PC-9 (cell line): ENCODE data around the gene GPR78. TPM values are rescaled to one million over a fixed set of nuclear protein-coding genes. Genes with fewer than 3 reads are reported as not detected.

ENCODE experiments used
- BruUV-seq: library from RNA; stranded (reverse); fragments of 400-500 nt; replicated peaks from 2 replicates; lab custom pipeline; 2021; lab: Mats Ljungman, UMichigan
- CTCF ChIA-PET: fragments of 300-600 bp; sonication (Branson Sonifier 250); formaldehyde crosslinking; loops from one replicate; lab custom pipeline; 2022; ENCODE audit warnings: antibody characterized with exemption; lab: Charles Lee
- POLR2A ChIA-PET: fragments of 300-600 bp; sonication (Branson Sonifier 250); formaldehyde crosslinking; loops from one replicate; lab custom pipeline; 2022; ENCODE audit warnings: antibody characterized with exemption; ENCODE audit not compliant: unreplicated experiment; lab: Charles Lee
- DNase-seq, 2 experiments: peaks; one replicate each; pipeline versions ENCODE4 v3.0.0 to v3.0.0-alpha.2; 2015 to 2022; ENCODE audit warnings: mixed read lengths in 1 of 2
- H2AFZ ChIP-seq: fragments of 200-600 bp; sonication (generic); 2 replicates; pipeline ENCODE4 v1.8.1; 2017; ENCODE audit warnings: antibody characterized with exemption
- H3F3A ChIP-seq: fragments of 200-600 bp; sonication (generic); 2 replicates; pipeline ENCODE4 v1.8.1; 2017; ENCODE audit warnings: antibody characterized with exemption, mild to moderate bottlenecking, low read depth; ENCODE audit not compliant: insufficient read depth
- H3K27ac ChIP-seq: fragments of 200-600 bp; sonication (generic); 2 replicates; pipeline ENCODE4 v1.6.1; 2016; ENCODE audit warnings: mixed run types
- H3K27me3 ChIP-seq: fragments of 200-600 bp; sonication (generic); 2 replicates; pipeline ENCODE4 v1.6.1; 2016; ENCODE audit warnings: low read depth, mixed run types; ENCODE audit not compliant: insufficient read depth
- H3K36me3 ChIP-seq: fragments of 200-600 bp; sonication (generic); 2 replicates; pipeline ENCODE4 v1.6.1; 2016; ENCODE audit warnings: low read depth, mixed run types
- H3K4me1 ChIP-seq: fragments of 200-600 bp; sonication (generic); replicated peaks from 2 replicates; pipeline ENCODE4 v1.6.1; 2016; ENCODE audit warnings: mixed run types; ENCODE audit not compliant: insufficient read depth
- H3K4me2 ChIP-seq: fragments of 200-600 bp; sonication (generic); 2 replicates; pipeline ENCODE4 v1.6.1; 2017; ENCODE audit warnings: mixed run types
- H3K4me3 ChIP-seq: fragments of 200-600 bp; sonication (generic); 2 replicates; pipeline ENCODE4 v1.6.1; 2016; ENCODE audit warnings: mixed run types
- H3K79me2 ChIP-seq: fragments of 200-600 bp; sonication (generic); 2 replicates; pipeline ENCODE4 v1.6.1; 2017; ENCODE audit warnings: low read depth, mixed run types
- H3K9me2 ChIP-seq: fragments of 200-600 bp; sonication (generic); 2 replicates; pipeline ENCODE4 v1.8.1; 2017; ENCODE audit warnings: mild to moderate bottlenecking; ENCODE audit not compliant: insufficient read depth
- H3K9me3 ChIP-seq: fragments of 200-600 bp; sonication (generic); 2 replicates; pipeline ENCODE4 v1.8.1; 2016; ENCODE audit warnings: low read depth; ENCODE audit not compliant: insufficient read depth
- H4K20me1 ChIP-seq: fragments of 200-600 bp; sonication (generic); 2 replicates; pipeline ENCODE4 v1.8.1; 2017; ENCODE audit not compliant: insufficient read depth
- CTCF ChIP-seq: fragments of 200-600 bp; sonication (generic); conservative IDR thresholded peaks from 2 replicates; pipeline ENCODE4 v1.6.1; 2017; ENCODE audit warnings: mixed run types, antibody characterized with exemption, mild to moderate bottlenecking, moderate library complexity
- EZH2 ChIP-seq: fragments of 200-600 bp; sonication (generic); IDR thresholded peaks from 2 replicates; pipeline ENCODE4 v1.8.0; 2017; ENCODE audit warnings: antibody characterized with exemption, low read depth
- intact Hi-C: fragments of 100-400 bp; cut with micrococcal nuclease; formaldehyde crosslinking; loops from one replicate; pipeline ENCODE4 v1.10.0; 2022; ENCODE audit not compliant: unreplicated experiment
- total RNA-seq: library from RNA; stranded (reverse); gene quantifications from 2 replicates; pipeline ENCODE4 v1.2.3, GENCODE V29; 2021

The GPR78 gene
- total RNA-seq, 1 experiment from 2014 or later: 56.6 TPM

GRCh38 chr4:8540991-8541390 lies 39.2 kb upstream of the GPR78 start:
- Histone ChIP-seq H3K4me3 (no peak overlapping the region), H3K4me1 (peaks cover 48% of the 10 kb centered on the region), H3K27me3 (no peaks in the 10 kb centered on the region), H4K20me1 (no peaks in the 10 kb centered on the region), H3K4me2 (no peak overlapping the region), H3K36me3 (no peaks in the 10 kb centered on the region), H3F3A (peaks cover 21% of the 10 kb centered on the region), H3K9me2 (no peaks in the 10 kb centered on the region), H3K79me2 (no peaks in the 10 kb centered on the region), H3K9me3 (no peaks in the 10 kb centered on the region), H2AFZ (no peak overlapping the region), H3K27ac (no peak overlapping the region)
- intact Hi-C loops: no loop called here
- no TSS peak for BruUV-seq
- TF ChIP-seq CTCF (no peak), EZH2 (no peak)
- DNase-seq: no peak
- POLR2A ChIA-PET: no interaction called here
- CTCF ChIA-PET: no interaction called here

- DNase-seq: no peak
- ChIA-PET POLR2A (no interaction called here), CTCF (interaction anchor here (0.6 kb wide), 1 partner anchor 243 kb away, joined by 4 read pairs; no protein-coding TSS in a partner anchor)
- peaks cover 46% of the 10 kb centered on the region for H3K4me1 ChIP-seq
- no peak overlapping the region for H3K4me3 ChIP-seq
- H4K20me1 ChIP-seq: no peaks in the 10 kb centered on the region
- H3K9me2 ChIP-seq: no peaks in the 10 kb centered on the region
- H3F3A ChIP-seq: peaks cover 30% of the 10 kb centered on the region
- no TSS peak for BruUV-seq
- H3K9me3 ChIP-seq: no peaks in the 10 kb centered on the region
- H3K27ac ChIP-seq: no peak overlapping the region
- no peak overlapping the region for H2AFZ ChIP-seq
- intact Hi-C loops: no loop called here
- no peaks in the 10 kb centered on the region for H3K36me3 ChIP-seq
- no peak overlapping the region for H3K4me2 ChIP-seq
- TF ChIP-seq CTCF (no peak), EZH2 (no peak)
- no peaks in the 10 kb centered on the region for H3K79me2 ChIP-seq
- no peaks in the 10 kb centered on the region for H3K27me3 ChIP-seq
Measured at GRCh38 chr4:8541981-8542715, 38.0 kb upstream of the GPR78 start.

DNA sequence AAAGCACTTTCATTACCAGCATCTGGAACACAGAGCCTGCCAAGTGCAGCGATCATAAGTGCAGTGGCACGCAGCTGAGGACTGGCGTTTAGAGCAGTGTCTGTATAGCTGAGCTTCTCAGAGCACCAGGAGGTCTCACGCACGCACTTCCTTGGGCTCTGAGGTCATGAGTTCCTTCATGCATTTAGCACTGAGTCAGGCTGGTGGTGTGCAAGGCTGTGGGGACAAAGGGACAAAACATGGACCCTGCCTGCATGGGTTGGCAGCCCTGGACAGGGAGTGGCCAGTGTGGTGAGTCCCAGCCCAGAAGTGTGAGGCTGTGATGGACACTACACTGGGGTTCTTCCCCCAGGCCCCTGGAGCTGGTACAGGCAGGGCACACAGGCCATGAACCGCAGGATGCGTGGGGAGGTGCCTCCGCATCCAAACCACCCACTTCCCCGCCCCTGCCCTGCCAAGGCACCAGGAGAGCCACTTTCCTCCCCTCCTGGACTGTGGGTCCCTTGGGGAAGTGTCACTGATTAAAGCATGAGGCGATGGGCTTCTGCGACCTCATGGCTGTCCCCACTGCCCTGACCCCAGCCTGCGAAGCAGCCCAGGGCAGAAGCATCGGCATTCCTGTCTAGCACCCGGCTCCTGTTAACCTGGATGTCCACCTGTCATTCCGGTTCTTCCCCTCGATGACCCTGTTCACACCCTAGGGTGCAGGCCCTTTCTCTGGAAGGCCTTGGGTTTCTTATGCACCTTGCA lies 37.2 kb upstream of the GPR78 start:
- H2AFZ ChIP-seq: no peak overlapping the region
- H3K27ac ChIP-seq: no peak overlapping the region
- H3K9me2 ChIP-seq: no peaks in the 10 kb centered on the region
- H4K20me1 ChIP-seq: no peaks in the 10 kb centered on the region
- TF ChIP-seq EZH2 (no peak), CTCF (no peak)
- ChIA-PET CTCF (no interaction called here), POLR2A (no interaction called here)
- peaks cover 36% of the 10 kb centered on the region for H3F3A ChIP-seq
- no peaks in the 10 kb centered on the region for H3K27me3 ChIP-seq
- no peak for DNase-seq
- H3K36me3 ChIP-seq: no peaks in the 10 kb centered on the region
- no peaks in the 10 kb centered on the region for H3K9me3 ChIP-seq
- intact Hi-C loops: no loop called here
- H3K4me2 ChIP-seq: no peak overlapping the region
- no peaks in the 10 kb centered on the region for H3K79me2 ChIP-seq
- no TSS peak for BruUV-seq
- H3K4me1 ChIP-seq: peaks cover 46% of the 10 kb centered on the region
- H3K4me3 ChIP-seq: no peak overlapping the region
